Activated T-cell treated with anti-CD3 and anti-CD28 coated beads, Interleukin-2, amount 50 U/mL, for 48 hours (primary cell): ENCODE measurements around the gene C1orf105.
"Not testable (repeated sequence)": the region's sequence is repeated elsewhere in the genome, so short reads cannot be mapped to it uniquely, and the experiment has no call there.

Experiments
- DNase-seq, 2 experiments: peaks; one replicate each; pipeline ENCODE4 v3.0.0-alpha.2; 2020

The C1orf105 gene, protein sequence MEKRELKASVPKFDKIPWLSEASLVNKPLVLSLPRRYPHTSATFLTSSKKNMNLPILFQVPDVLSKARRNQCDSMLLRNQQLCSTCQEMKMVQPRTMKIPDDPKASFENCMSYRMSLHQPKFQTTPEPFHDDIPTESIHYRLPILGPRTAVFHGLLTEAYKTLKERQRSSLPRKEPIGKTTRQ

DNA sequence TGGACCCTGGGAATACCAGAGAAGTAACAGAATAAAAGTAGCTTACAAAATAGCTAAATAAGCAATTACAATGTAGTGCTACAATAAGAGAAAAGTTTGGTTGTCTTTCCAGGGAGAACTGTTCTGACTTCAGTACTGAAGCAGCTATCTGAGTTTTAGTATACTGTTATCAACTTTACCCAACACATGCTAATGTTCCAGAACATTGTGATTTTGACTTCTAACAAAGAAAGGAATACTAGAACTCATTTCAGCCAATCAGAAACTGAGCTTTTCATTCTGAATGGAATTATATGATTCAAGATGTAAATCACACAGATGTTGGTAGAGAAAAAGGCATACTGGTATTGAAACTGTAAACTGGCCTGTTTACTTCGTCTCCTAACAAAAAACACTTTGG is at the start of gene C1orf105:
Gene C1orf105 (plus strand): TSS at position 301 of the 400 bp plus-strand sequence. CDS start 201 bp downstream, outside the sequence.
- no peak for DNase-seq

DNA sequence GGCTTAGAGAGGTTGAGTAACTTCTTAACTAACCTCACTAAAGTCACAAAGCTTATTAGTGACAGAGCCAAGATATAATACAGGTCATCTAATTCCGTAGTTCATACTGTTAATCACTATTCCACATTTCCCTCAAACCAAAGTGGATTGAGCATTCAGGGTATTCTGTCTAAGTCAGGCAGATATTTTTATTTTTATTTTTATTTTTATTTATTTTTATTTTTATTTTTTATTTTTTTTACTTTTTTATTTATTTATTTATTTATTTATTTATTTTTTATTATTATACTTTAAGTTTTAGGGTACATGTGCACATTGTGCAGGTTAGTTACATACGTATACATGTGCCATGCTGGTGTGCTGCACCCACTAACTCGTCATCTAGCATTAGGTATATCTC is 48.8 kb upstream of the C1orf105 start:
- not testable (repeated sequence) for DNase-seq

DNA sequence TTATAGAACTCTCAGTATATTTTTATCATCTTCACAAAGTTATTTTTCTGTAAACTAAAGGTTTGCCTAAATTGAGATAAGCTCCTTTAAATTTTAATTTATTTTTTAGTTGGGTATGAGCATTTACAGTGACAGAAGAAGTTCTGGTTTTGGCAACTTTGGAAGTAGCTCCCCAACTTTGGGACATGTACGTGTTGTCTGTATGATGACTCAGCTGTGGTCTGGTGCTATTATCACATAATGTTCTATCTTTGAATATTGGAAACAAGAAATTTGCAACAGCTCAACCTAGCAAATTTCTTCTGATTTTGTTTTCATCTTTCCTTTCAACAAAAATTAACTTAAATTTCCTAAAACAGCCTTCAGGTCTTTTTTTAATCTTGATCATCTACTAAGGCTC is 46.6 kb upstream of the C1orf105 start:
- no peak for DNase-seq

DNA sequence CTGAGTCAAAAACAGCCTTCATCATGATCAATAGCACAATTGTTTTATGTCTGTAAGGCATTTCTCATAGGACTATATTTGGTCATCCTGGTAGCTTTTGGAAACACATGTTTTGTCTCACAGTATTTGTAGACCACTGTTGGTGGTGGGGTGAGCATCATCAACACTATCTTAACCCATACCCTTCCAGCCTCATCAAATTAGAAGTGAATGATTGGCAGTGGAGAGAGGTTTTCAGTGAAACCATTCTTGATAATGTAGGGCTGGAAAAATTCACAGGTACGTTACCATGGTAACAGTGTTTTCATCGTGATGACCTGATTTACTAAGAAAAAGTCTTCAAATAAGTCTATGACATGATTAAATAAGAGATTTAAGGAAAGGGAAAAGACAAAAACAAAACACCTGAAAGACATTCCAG is 45.3 kb upstream of the C1orf105 start:
- no peak for DNase-seq

DNA sequence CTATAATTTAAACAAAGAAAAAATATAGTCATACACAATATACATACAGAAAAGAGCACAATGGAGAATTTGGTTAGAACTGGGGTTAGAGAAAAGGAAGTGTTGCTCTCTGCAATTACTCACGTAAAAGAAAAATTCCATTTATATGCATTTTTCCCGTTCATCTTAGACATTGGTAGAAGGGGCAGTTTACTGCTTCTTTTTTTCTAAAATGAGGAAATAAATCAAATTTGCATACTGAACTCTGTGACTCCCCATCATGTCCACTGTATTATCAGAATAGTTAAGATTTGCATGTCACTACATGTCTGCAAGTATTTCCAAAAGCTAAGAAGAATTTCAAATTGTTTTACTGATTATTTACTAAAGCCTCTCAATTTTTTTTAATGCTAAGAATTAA is 44.1 kb upstream of the C1orf105 start:
- DNase-seq: no peak

DNA sequence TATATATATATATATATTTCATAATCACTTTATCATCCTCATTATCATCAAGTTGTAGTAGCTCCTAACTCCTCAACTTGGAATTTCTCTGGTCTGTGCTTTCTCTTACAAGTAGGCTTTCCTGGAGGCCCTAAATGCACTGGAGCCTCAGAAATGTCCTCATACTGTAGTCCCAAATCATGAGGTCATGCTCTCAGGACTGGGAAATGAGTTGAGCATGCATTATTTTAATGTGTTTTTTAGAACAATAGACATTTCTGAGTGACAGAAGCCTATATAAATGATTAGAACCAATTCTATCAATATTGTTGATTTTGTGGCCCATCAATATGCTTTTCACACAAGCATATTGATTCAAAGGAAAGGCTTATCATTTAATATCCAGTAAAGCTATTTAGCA is 42.9 kb upstream of the C1orf105 start:
- DNase-seq: no peak

DNA sequence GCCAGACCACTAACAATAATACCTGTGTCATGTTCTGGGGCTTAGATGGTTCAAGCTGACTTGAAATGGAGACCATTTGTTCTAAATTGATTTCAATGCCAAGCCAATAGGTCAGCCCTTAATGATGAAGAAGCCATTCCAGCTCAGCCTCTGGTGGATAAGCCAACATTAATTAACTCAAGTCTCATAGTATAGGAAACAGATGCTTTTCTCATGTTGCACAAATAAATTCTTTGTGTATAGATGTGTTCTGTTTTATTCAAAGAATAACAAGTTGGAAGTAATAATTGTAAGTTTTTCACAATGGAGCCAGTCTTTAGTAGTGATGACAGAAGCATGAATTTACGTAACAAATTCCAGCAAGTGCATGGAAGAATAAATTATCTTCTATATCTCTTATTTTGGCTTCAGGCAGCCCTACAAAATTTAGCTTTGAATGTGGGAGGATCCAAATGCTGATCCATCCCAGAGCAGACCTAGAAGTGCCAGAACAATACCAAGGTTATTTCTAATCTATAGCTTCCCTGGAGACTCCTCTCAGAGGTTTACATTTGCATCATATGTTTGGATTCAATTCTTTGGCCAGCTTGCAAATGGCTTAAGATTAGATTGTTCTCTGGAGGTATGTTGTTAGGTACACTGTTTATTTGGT is 42.2 kb upstream of the C1orf105 start:
- no peak for DNase-seq

DNA sequence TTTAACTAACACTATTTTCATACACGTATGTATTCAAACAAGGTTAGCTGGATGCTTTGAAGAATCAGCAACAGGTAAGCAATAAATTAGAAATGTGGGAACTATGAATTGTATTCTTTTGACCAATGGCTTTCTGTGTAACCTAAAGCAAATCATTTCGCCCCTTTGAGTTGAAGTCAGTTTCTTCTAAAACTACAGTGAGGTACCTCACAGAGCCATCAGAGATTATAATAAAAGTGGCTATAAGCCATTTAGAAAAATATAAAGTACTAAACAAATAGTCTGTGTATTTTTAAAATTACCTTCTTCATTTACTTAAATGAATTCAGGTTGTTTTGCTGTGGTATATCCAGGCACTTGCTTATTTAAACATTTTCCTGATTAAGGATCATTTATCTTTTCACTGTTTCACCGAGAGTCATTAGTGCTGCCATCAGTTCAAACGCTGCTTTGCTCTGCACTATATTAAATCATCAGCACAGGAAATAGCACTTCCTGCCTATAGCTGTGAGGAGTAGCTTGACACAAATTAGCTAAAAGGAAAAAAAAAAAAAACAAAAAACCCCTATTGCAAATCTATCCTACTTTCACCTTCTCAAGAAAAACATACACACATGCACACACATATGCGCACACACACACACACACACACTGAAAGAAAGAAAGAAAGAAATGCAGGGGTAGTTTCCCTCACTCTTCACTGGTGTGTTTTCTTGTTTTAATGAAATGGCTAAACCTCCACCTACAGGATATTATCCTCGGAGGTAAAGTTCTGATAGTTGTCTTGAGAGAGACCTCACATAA is 39.8 kb upstream of the C1orf105 start:
- peak in 1 of 2 experiments; percentile 34 for DNase-seq

DNA sequence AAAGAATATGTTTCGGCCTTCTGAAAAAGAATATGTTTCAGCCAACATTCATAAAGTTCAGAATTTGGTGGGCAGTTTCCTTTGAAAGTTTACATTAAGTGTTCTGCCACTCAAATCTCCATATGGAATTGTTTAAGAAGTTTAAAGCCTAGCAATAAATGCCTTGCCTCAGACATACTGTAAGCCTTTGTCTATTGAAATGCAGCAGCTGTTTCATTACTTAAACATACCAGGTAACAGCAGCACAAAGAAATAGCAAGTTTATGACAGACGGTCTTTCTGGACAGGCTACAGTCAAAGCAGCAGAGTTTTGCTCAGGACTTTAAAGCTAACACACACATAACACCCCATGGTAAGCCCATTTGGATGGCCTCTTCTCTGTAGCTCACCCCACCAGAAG is 38.5 kb upstream of the C1orf105 start:
- DNase-seq: no peak

DNA sequence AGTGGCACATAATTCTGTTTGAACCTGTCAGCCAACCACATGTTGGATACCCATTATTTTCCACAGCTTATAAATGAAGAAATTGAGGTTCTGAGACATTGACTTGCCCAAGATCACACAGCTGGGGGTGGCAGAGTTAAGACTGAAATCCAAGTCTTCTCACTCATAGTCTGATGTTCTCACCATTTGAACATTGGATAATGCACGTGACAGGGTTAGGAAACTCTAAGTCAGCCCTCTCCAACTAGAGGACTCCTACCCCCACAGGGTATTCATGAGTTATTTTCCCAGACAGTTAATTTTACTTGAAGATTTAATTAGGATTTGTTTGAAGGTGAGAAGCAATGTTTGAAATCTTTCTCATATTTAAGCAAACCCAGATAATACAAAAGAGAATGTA is 38.1 kb upstream of the C1orf105 start:
- no peak for DNase-seq

DNA sequence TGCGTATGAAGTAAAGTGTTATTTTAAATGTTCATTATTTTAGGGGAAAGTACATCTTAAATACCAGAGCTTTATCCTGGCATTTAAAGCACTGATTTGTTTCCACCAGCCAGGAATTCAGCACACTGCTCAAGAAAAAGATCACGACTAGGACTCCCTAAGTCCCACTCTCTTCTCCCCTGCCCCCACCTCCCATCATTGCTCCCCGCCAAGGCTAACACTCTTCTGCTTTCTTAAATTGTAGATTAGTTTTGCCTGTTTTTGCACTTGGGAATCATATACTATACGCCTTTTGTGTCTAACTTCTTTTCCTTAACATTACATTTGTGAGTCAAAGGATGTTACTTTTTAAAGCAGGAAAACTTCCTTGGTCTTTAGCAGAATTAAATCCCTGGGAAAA is 37.5 kb upstream of the C1orf105 start:
- DNase-seq: no peak

DNA sequence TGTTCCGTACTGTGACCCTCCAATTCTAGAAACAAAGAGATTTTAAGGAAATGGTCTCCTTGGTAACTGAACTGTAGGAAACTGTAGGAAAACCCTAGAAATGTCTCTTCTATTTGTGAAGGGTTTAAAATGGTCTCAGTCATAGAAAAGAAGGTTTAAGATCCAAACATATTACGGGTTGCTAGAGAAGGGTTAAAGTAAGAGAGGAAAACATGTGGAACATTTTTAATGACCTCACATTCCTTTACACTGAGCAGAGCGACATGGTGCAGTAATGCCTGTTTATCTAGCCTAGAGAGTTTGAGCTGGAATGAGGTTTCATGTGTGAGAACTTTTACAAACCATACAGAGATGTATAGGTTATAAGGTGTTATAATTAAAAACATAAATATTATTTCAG is 36.9 kb upstream of the C1orf105 start:
- DNase-seq: no peak

DNA sequence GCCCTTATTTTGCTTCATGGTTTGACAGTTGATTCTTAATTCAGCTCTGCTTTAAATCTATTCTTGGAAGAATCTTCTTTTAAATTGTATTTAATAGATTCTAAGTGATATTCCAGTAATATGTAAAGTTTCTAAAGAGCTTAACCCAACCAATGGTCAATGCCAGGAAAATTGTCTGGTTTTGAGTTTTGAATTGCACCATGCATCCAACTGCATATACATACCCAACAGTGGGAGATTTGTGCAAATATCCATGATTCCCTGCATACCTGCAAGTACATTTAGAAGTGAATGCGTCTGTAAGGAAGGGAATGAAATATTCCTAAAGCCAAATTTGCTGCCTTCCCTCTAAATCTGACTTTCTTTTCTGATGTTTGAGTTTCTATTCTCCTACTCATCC is 35.8 kb upstream of the C1orf105 start:
- DNase-seq: no peak

DNA sequence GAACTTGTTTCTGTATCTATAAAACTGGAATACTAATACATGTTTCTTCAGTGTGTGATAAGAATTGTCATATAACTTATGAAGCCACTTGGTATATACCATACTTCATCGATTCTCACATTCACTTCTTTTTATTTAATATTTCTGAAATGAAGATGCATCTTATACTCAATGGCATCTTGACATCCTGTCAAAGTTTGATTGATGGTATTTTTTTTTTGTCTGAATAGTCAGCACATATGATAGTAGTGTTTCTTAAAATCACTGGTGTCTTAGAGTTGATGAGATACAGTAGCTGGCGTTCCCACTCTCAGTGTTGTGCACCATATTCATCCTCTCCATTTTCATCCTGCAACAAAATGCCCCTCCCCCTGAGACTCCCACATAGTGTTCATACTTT is 34.4 kb upstream of the C1orf105 start:
- no peak for DNase-seq

DNA sequence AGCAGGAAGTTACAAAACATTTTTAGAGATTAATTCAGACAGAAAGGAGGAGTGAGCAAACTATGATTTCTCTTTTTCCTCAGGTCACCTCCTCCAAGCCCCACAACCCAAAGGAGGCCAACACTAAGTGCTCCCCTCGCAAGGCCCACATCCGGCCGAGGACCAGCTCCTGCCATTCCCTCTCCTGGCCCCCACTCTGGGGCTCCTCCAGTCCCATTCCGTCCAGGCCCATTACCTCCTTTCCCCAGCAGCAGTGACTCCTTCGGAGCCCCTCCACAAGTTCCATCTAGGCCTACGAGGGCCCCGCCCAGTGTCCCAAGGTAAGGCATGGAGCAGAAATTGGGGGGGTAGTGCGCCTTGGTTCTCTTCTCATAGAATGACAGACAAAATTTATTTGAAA is 32.0 kb upstream of the C1orf105 start:
- no peak for DNase-seq

DNA sequence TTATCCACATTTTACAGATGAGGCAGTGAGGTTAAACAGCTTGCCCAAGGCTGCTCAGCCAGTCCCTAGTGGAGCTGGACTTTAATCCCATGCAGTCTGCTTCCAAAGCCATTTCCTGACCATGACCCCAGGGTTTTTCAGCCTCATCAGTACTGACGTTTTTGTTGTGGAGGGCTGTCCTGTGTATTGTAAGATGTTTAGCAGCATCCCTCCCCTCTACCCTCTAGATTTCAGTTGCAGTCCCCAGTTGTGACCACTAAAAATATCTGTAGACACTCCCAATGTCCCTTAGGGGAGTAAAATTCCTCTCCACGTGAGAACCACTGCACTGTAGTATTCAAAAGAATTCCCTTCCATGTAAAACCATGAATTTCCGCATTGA is 30.2 kb upstream of the C1orf105 start:
- DNase-seq: no peak

DNA sequence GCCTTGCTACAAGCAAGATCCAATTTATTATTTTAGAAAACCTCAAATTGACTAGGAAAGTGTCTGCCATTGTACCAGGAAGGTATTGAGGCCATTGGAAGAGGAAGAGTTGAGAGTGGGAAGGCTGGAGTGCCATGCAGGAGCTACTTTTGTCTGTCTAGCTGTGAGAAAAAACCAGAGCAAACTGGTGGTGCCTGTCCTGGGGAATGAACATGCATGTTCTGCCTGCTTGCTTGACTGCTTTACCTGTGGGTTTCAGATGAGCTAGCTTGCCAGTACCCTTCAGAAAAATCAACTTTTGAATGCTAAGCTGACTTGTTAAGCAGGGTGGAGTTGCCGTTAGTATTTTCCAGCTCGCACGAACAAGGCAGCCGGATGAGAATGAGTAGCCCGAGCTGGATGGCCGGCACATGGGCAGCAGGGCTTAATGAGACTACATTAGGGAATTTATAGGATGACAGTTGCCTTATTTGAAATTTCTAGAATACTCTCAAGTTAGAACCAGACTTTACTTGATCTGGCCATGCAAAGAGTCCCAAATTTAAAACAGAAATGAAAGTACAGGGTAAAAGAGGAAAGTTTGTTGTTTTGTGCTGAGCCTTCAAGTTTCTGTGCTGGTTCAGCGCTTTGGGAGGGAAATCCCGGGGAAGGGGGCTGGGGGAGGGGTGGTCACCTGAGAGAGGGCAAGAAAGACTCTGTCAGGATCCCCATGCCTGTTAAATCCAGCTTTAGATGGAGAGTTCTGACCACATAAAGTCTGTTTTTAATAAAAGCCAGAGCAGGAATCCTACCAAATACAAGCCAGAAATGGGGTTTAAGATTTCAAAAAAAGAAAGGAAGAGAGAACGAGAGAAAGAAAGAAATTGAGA is 29.6 kb upstream of the C1orf105 start:
- no peak for DNase-seq

DNA sequence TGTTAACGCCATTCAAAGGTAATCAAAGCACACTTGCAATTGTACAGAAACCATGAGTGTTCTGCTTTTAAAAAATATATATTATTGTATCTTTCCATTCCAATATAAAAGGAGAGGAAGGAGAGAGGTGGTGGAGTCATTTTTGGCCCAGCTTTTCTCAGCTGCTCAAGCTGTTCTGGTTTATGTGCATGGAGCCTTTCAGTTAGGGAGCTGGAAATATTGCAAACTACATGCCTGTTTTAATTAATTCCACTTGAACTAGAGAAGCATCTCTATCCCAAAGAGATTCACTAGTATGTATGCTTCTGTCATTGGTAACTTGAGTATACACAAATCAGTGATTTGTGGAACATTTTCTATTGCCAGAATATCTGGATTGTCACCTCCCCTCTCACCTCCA is 28.5 kb upstream of the C1orf105 start:
- no peak for DNase-seq

DNA sequence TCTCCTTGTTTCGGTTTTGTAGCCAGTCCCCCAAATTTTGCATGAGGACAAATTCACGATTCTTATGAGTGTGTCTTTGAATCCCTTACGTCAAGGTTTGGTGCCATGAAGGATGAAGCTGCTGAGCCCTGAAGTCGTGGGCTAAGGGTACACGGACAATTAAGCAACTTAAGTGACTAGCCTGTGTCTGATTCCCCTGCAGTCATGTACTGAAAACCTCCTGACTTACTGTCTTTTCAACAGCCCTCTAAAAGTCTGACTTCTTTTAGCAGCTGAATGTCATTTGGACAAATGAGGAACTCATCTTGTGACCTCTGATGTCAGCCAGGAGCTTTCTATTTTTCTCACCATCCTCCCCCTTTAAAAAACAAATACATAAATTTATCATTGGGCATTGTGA is 27.1 kb upstream of the C1orf105 start:
- DNase-seq: no peak

DNA sequence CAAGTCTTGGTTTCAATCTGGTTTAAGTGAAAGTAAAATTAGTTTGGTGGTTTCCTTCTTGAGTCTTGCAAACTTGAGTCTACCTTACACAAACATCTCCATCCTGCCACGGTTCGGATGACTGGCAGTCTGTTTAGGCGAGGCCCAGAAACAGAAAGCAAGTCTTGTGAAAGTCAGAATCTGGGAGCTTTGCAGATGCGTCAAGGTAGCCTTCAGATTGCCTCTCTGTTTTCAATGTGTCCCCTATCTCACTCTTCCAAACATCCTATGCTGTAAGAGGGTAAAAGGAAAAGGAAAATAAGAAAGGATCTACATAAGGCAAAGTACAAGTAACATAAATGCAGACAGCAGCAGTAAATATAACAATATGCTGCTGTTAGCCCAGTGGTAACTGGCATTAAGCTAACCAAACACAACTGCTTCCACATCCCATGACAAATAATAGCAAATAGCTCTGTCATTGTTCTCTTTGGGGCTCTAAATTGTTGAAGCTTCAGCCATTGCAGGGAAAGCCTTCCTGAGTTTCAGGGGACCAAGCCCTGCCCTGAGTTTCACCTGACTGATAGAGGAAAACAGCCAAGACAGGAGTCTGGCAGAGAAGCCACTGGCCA is 26.2 kb upstream of the C1orf105 start:
- peak; percentile 61 to 70 for DNase-seq

DNA sequence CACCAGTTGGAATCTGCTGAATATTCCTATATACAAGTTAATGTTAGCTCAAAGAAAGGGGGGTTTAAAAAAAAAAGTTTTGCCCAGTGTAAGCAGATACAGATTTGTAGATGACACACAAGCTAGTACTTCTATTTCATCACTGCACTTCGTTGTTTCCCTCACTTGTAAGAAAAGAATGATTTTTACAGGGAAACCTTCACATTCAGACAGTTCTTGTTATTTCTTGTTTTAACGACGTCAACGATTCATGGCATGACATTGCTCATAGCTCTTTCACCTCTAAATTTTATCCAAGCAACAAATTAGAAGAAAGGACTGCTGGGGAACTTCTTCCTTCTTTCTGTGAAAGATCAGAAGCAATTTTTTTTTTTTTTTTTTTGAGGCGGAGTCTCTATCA is 25.7 kb upstream of the C1orf105 start:
- DNase-seq: no peak

DNA sequence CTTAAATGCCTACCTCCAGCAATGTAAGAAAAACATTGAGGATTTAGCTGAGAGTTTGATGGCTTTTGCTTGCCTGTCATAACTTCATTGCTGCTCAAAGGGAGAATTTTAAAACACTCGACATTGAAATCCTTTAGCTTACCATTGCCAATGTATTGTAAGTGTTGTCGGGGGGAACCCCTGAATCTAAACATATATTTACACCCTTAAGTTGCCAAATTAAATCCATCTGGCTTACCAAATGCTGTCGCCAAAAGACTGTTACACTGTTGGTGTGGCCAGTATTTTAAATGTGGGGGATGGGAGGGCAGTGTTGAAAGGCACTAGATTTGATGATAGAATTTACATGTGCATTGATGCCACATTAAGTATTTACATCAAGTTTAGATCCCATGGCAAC is 24.9 kb upstream of the C1orf105 start:
- DNase-seq: no peak

DNA sequence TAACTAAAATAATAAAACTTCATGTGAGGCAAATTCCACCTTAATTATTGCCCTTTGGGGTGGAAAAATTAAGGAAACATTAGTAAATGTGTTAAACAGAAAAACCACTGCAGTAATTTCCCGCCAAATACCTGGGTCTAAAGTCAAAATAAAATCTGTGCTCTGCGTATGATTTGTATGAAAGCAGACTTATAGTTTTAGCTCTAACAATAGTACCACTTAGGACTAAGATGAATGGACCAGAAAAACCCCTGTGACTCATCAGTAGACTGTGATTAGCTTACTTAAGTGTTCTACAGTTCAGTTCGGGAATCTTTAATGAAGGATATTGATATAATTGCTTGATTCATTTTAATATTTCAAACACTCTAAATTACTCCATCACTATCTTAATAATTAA is 23.3 kb upstream of the C1orf105 start:
- no peak for DNase-seq
